HEK293T (cell line): ENCODE data around the gene CCDC187.

ENCODE experiments used
- ELF4 ChIP-seq: fragments of 450-650 bp; IDR thresholded peaks from 2 replicates; pipeline ENCODE4 v1.6.1; 2017; ENCODE audit warnings: antibody characterized with exemption
- FOXA1 ChIP-seq: fragments of 450-650 bp; IDR thresholded peaks from 2 replicates; pipeline ENCODE4 v1.6.1; 2016; ENCODE audit warnings: mild to moderate bottlenecking
- LEF1 ChIP-seq: fragments of 450-650 bp; IDR thresholded peaks from 2 replicates; pipeline ENCODE4 v1.6.1; 2017; ENCODE audit warnings: mild to moderate bottlenecking, borderline replicate concordance
- PKNOX1 ChIP-seq: fragments of 450-650 bp; IDR thresholded peaks from 2 replicates; pipeline ENCODE4 v1.6.1; 2016
- SP1 ChIP-seq: fragments of 450-650 bp; IDR thresholded peaks from 2 replicates; pipeline ENCODE4 v1.6.1; 2017
- ZNF384 ChIP-seq: fragments of 450-650 bp; IDR thresholded peaks from 2 replicates; pipeline ENCODE4 v1.6.1; 2016

GRCh38 chr9:136293476-136294077 is 10.3 kb downstream of the CCDC187 start:
- TF ChIP-seq FOXA1, result no peak
- no peak for TF ChIP-seq PKNOX1
- TF ChIP-seq SP1, result no peak
- TF ChIP-seq LEF1, result no peak
- TF ChIP-seq ZNF384, result no peak
- TF ChIP-seq ELF4, result no peak
